COLO668 (cell line): ENCODE measurements around the gene NUP42.
"Not testable (repeated sequence)": the region's sequence is repeated elsewhere in the genome, so short reads cannot be mapped to it uniquely, and the experiment has no call there.

Source experiments
- DNase-seq: peaks from one replicate; lab custom pipeline; 2025; ENCODE audit not compliant: unreplicated experiment; lab: John Stamatoyannopoulos, UW

Gene NUP42

DNA sequence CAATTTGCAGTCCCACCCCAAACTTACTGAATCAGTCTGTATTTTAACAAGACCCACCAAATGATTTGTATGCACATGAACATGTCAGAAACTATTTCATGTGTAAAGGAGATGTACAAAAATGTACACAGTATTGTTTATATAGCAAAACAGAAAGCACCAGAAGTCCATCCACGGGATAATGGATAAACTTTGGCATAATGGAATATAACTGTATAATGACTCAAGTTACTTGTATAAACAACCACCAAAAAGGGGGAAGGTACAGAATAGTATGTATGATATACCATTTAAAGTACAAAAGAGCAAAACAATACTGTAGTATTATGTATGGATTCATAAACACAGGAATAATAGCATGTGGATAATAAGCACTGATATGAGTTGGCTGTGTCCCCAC is 22.4 kb downstream of the NUP42 start:
- DNase-seq, result no peak

DNA sequence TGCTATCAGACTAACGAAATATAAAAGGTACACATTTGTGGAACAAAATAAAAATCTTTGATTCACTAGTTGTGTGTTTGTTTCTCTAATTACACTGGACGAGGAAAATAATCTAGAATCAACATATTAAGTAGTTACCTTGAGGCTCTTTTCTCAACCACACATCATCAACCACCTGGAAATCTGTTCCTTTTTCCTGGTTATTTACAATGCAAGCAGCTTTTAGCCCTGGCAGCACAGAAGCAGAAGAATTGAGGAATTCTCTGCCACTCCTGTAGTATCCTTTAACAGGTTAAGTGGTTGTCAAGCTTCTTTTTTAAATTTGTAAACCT is 23.7 kb downstream of the NUP42 start:
- no peak for DNase-seq

DNA sequence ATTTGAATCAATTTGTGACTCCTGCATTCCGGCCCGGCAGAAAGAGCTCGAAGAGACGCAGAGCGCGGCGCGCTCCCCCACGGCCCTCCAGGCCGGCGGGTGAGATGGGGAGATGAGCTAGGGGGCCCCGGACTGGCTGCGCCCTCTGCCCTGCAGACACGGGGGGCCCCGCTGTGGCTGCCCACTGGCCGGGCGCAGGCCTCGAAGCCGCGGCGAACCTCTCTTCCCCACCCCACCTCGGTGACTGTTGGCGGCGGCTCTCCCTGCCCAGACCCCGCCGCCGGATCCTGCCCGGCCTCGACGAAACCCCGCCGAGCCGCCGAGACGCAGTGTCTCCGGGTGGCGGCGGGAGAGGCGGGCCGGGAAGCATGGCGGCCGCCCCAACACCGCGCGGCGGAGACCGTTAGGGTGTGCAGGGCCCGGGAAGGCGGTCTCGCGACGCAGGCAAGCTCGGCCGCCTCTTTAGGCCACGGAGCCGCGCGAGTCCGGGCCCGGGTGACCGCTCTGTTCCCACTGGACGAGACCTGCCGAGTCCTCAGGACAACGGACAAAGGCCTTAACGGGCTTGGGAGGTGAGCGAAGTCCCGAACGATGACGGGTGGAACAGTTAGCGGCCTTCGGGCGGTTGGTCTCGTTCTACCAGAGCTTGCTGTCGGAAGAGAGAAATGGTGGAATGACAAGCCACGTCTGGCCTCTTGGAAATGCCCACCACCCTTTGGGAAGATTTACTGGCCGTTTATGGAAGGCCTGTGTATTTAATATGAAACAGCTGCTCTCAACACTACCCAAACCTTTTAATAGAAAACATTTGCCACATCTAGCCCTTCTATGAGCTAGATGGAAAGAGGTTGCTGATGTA is 24.3 kb downstream of the NUP42 start:
- no peak for DNase-seq

DNA sequence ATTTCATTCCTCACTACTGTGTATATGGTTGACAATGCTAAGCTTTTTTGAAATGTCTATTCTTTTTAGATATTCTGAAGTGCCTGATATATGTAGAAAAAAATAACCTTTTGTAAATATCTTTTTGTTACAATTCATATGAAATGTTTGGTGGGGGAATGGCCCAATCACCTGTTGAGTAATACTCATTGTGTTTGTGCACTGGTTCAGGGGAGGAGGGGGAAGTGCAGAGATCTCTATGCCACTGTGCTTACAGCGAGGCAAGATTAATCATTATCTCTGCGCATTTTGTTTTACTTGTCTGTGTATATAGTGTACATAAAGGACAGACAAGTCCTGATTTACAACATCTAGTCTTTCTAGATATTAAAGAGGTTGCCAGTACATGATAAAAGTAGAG is 25.2 kb downstream of the NUP42 start:
- DNase-seq, result peak; percentile 31

DNA sequence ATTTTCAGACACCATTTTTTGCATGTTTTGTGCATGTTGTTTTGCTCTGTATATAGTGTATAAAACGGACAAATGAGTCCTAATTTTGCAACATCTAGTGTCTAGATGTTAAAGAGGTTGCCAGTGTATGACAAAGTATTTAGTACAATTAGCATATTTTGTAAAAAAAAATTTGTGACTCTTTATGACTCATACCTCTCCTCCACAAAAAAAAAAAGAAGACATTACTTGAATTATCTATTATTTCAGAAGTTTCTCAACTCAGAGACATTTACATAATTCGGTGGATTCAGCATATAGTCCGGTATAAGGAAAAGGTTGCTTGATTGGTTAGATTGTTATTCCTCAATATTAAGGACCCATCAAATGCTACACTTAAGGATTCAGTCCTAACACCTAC is 26.0 kb downstream of the NUP42 start:
- DNase-seq, result no peak

DNA sequence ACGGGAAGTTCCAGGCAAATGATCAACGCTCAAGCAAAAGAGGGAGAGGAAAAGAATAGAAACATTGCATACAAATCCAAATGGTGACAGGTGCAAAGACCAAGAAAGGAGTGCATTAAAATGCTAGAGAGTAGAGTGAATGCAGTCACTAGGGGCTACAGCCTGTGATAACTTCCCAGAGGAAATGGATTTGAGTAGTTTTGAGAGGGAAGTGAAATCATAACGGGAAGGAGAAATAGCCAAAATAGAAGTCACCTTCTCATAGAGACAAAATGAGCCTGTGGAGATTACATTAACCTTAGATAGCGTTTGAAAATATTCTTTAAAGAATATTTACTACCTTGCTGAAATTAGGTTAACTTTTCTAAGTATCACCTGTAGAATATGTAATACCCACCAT is 26.5 kb downstream of the NUP42 start:
- no peak for DNase-seq

DNA sequence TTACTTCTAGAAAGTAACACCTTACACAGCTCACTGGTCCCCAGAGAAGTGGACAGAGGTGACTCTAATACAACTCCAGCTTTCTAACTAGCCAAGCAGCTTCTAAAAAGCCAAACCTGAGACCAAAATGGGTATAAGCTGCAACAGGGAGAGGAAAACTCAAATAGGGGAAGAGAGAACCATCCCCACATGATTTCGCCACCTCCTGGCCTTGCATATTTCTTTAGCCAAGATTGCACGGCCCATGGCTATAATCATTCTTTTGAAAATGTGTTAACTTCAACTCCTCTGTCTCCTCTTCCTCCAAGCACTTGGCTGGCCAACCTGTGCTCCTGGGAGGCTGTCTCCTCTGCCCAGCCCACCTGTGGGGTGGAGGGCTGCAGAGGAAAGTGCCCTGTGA is 28.7 kb downstream of the NUP42 start:
- DNase-seq, result no peak

DNA sequence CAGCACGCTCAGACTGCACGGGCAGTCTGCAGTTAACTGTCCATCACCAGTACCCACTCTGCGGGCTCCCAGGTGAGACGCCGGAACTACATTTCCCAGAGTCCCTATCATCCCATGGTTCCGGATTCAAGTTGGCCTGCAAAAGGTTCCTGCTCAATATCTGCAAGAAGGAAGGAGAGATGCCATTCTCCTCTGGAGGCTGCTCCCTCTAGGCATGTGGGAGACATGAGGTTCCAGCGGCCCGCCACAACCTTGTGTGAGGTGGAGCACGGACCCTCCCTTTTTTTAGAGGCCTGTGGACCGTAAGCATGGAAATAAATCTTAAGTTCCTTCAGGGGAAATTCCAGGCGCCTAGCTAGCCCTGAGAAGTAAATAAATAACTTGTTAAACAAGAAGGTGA is 29.7 kb downstream of the NUP42 start:
- no peak for DNase-seq

DNA sequence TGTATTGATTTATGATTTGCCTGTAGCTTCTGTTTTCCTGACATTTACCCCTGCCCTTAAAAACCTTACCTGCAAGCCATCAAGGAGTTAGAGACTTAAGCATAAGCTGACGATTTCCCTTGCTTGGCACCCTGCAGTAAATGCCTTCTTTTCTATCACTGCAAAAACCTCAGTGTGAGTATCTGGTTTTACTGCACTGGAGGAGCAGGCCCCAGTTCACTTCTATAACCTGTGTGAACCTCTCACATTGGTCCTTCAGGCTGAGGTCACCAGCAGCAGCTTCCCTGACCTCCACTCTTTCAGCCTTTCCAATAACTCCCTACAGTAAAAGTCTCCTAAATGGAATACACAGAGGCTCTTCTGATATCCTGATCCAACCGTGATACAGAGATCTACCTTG is 30.5 kb downstream of the NUP42 start:
- DNase-seq, result no peak

DNA sequence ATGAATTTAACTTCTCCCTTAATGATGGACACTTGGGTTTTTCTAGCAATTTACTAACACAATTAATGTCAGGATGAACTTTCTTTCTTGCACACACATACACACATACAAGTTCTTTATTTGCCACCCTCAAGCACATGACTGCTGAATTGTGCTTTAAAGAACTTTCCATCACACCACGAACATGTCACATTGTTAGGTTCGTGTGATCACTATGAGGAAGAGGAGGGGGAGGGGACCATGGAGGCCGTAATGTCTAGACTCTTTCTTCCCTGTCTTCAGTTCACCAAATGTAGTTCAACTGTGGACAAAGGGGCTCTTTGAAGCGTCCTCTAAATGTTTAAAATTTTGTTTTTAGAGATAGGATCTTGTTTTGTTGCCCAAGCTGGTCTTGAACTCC is 31.0 kb downstream of the NUP42 start:
- no peak for DNase-seq

DNA sequence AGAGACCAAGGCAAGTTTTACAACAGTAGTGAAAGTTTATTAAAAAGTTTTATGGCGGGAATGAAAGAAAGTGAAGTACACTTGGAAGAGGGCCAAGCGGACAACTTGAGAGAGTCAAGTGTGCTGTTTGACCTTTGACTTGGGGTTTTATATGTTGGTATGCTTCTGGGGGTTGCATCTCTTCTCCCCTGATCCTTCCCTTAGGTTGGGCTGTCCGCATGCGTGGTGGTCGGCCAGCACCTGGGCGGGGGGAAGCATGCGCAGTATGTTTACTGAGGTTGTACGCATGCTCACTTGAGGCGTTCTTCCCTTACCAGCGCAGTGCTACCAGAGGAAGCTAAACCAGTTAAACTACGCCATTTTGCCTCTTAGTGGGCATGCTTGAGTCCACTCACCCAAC is 31.9 kb downstream of the NUP42 start:
- no peak for DNase-seq

DNA sequence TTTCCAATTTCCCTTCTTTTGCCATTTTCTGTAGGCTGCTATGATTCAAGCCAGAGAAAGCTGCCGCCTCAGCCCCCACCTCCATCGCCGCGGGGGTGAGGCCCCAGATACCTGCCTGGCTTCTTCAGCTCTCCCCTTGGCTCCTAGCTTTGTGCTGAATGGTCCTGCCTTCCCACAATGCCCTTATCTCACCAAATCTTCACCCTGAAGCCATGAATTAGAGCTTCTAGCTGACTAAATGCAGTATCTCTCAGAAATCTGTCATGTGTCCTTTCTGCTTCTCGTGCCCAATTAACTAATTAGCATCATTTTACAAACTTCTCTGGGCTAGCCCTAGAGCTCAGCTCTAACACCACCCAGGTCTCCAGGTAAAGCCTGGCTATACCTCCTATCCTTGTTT is 32.6 kb downstream of the NUP42 start:
- DNase-seq, result no peak

DNA sequence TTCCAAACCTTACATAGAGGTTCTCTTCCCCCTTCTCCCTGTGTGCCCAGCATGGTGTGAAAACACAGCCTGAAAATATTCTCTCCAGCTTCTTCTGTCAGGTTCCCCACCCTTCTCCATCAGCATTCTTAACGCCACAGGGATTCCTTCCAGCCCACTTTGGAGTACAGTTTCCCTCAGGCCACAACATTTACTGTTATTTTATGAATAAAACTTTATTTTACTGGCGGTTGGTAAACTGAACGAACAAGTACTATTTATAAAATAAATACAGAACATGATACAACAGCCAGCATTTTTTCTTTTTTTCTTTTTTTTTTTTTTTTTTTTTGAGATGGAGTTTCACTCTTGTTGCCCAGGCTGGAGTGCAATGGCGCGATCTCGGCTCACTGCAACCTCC is 33.1 kb downstream of the NUP42 start:
- DNase-seq, result no peak

DNA sequence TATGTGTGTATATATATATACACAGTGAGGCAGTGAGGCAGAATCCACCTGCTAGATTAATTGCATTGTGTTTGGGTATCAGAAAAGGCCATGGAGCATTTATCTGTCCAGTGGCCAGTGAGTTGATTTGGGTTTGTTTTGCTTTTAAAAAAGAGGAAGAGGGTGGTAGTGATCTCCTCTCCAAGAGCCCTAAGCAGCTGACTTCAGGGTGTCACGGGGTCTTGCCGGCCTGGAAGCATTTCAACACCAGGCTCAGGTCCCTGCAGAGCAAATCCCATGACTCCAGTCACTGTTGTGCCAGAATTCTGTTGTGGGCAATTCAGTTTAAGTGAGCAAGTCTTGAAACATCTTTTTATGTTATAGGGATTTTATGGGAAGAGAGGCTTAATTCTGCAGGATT is 34.2 kb downstream of the NUP42 start:
- DNase-seq, result no peak

DNA sequence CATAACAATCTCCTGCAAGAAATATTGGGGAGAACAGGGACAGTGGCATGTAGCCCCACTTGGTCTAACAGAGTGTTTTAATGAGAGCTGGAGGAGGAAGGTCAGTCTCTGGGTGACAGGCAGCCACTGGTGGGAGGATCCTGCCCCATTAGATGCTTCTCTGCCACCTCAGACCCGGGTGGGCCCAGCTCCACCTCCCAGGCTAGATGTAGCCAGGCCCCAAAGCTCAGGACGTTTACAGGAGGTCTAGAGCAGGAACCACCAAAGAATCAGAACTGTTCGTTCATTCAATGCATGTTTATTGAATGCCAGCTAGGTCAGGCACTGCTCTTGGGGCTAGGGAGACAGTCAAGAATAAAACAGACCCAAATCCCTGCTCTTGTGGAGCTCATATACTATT is 36.3 kb downstream of the NUP42 start:
- DNase-seq, result no peak

DNA sequence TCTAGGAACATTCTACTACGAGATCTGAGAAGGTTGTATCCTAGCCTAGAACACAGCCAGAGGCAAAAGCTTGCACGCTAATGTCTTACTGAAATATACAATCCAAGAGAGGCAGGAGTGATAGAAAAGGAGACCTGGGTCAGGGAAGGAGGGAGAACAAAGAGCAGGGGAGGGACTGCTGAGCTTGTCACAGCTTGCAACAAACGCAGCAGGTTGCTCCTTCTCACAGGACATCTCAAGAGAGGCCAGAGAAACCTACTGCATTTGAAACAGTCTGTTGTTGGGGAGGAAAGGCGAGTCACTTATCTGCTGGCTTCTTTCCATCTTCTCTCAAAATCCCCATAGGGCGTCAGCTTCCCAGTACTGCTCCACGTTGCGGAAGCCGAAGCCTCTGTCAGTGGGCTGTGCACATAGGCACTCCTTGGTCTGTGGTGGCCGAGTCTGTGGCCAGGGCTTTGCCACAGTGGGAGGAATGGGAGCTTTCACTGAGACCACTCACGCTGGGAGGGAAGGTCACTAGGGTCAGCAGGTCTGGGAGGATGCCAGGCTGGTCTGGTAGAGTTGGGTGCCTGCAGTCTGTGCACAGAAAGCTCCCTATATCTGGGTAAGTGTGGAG is 39.0 kb downstream of the NUP42 start:
- no peak for DNase-seq

DNA sequence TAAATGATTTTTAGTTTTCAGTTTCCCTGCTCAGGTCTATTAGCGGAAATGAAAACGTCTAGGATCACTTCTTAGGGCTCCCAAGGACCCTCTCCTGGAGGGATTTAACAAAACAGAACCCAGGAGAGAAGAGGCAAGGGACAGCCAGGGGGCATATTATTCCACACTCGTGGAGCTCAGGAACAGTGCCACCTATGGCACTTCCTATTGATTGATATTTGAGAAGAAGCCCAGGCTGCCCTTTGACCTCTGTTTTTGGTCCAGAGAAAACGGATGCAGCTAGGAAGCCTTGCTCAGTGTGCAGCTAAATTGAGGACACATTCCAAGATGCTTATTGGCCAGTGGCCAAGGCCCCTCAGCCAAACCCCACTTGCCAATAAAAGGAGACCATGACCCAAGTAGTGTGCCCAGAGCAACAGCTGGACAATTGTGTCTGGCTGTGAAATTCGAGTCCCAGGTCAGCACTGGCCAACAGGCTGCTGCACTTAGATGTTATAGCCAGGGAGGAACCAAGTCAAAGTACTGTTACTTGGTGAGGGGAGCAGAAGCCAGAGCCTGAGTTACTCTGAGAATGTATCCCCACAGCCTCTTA is 40.7 kb downstream of the NUP42 start:
- peak; percentile 28 for DNase-seq

DNA sequence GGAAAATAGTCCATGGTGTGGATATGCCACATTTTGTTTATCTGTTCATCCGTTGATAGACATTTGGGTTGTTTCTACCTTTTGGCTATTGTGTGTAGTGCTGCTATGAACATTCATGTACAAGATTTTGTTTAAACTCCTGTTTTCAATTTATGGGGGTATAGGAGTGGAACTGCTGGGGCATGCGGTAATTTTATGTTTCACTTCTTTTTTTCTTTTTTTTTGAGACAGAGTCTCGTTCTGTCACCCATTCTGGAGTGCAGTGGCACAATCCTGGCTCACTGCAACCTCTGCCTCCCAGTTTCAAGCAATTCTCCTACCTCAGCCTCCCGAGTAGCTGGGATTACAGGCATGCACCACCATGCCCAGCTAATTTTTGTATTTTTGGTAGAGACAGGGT is 42.5 kb downstream of the NUP42 start:
- not testable (repeated sequence) for DNase-seq

DNA sequence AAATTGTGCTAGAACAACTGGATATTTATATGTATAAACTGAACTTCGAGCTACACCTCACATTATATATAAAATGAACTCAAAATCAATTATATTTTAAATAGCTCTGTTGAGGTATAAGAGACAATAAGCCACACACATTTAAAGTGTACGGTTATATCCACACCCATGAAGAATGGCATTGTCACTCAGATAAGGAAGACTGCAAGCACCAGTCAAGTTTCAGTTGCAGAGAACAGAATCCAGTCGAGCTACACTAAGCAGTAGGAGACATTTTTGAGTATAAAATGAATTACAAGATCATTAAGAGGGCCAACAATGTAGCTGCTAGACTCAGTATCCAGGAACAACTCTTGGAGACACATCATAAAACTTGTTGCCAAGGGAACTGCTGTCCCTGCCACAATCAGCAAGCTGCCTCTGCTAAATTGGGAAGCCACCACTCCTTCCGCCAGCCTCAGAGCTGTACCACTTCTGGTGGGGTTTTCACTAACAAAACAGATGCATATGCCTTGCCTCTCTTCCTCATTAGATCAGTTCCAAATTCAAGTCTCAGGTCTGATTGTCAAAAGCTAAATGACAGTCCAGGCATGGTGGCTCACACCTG is 45.1 kb downstream of the NUP42 start:
- DNase-seq, result no peak

DNA sequence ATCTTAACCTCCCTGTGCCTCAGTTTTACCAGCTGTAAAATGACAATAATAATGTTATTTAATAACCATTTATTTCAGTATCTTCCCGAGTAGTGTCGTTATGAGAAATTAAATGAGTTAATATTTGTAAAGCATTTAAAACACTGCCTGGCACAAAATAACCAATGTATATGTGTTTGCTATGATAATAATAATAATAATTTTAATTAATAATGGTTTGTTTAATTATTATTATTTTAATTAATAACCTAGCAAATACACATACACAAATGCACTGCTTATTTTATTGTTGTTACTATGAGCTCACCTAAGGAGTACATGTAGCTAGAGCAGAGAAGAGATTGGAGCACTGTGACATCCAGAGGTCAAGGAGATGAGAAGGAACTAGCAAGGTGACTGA is 46.6 kb downstream of the NUP42 start:
- no peak for DNase-seq

DNA sequence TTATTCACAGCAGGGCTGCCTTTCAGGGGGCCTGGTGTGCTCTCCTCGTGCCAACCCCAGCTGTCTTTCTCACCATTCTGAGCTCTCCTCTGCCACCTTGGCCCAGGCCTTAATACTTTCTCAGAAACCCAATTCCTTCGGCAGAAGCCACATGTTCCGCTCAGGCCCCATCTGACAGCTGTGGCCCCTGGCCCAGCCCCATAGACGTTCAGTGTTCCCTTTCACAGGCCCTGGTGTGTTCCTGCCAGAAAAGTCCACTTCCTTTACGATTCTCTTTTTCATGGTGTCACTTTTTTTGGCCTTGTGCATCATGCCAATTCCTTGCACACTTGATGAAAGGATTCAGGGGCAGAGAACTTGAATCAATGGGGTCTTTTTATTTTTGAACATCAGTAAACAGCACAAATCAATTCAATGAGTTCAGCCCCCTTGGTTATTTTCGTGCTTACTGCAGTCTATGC is 48.8 kb downstream of the NUP42 start:
- DNase-seq, result no peak

DNA sequence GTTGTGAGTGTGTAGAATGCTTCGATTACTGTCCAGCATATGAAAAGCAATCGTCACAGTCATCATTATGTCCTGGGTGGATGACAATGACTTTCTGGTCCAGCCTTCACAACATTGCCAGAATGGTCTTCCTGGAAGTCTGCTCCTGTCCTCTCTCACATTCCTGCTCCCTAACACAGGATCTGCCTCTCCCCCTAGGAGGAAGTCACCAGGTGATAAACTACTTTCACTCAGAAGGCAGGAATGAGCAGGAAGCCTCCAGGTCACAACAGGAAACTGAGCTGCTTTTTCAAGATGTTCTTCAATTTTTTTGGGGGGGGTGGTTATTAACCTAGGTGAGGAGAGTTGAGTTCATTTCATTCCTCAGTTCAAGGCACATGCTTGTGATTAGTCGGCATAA is 51.1 kb downstream of the NUP42 start:
- DNase-seq, result no peak
